ENCODE results near the gene OSBPL8. TPM values are rescaled to one million over a fixed set of nuclear protein-coding genes. Genes with fewer than 3 reads are reported as not detected.
"Not testable (repeated sequence)": the region's sequence is repeated elsewhere in the genome, so short reads cannot be mapped to it uniquely, and the experiment has no call there.

OSBPL8 gene
- total RNA-seq, 1 experiment from 2014 or later = 77.0 TPM

DNA sequence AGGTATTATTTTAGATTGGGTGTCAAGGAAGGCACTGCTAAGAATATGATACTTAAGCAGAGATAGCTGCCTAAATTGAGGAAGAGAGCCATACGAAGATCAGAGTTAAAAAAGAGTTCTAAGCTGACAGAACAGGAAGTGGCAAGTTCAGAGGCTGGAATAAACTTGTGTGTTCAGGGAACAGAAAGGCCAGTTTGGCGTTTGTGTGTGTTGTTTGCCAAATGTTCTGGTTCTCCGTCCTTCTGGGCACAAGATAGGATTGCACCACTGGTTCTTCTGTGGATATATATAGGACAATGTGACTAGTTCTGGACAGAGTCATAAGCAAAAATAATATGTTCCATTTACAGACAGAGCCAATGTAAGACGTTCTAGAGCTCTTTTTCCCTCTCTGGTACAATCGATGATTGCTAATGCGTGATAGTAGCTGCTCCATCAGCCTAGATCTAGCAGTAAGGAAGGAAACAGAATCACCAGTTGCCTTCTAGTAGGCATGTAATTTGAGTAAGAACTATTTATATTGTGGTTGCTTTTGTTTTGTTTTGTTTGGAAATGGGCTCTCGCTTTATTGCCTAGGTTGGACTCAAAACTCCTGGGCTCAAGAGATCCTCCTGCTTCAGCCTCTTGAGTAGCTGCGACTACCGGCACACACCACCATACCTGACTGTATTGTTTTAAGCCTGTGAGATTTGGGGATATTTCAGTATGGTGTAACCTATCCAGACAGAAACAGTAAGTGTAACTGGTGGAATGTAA lies 218.7 kb downstream of the OSBPL8 start:
- in situ Hi-C loops (cut with HindIII; ENCODE audit: low sequenced_read_pairs) = no loop called here
- no peak for DNase-seq (ENCODE audit: low spot score)

DNA sequence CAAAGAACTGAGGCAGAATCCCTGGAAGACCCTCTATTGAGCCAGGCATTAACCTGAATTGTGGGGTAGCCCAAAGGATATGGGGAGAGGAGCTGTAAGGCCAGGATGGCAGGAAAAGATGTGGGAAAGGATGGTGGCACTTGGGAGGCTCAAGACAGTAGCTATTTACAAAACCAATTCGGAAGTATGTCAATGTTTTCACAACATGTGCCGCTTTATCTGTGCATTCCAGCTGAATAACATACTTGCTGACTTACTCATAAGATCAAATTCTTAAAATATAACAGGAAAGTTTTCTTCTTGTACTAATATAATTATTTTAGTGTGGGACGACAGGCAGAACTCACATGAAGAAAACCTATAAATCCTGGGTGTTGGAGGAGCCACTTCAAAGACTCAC lies 222.0 kb downstream of the OSBPL8 start:
- no peak for DNase-seq (ENCODE audit: low spot score)
- in situ Hi-C loops (cut with HindIII; ENCODE audit: low sequenced_read_pairs) = no loop called here

- DNase-seq (ENCODE audit: low spot score) = no peak
These were observed 227.0 kb downstream of the OSBPL8 start for GRCh38 chr12:76332606-76333005.

DNA sequence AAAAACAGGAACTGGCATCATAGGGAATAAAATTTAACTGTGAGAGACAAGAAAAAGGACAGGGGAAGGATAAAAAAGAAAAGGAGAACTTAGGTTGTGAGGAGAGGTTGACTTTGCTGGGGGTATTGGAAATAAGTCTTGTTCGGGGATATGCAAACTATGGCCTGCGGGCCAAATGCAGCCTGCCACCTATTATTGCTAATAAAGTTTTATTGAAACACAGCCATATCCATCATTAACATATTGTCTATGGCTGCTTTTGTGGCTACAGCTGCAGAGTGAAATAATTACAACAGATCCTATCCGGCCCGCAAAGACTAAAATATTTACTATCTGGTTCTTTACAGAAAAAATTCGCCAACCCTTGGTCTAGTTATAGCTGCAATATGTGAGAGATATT lies 230.0 kb downstream of the OSBPL8 start:
- in situ Hi-C loops (cut with HindIII; ENCODE audit: low sequenced_read_pairs) = no loop called here
- DNase-seq (ENCODE audit: low spot score) = no peak

More at GRCh38 chr12:76332606-76333005, 227.0 kb downstream of the OSBPL8 start:
- in situ Hi-C loops (cut with HindIII; ENCODE audit: low sequenced_read_pairs) = no loop called here

DNA sequence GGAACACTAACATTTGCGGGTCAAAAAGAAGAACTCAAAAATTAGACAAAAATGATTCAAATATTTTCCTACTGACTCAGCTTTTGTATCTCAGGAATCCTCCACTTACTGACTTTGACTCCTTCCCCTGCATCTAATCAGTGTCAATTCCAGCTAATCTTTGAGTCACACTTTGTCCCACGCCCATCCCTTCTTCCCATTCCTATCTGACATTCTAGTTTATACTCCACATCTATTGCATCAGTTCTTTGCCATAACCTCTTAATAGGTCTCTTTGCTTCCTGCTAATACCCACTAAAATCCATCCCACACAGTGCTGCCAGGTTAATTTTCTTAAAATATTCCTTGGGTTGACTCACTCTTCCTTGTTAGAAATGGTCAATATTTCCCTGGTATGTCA lies 230.4 kb downstream of the OSBPL8 start:
- in situ Hi-C loops (cut with HindIII; ENCODE audit: low sequenced_read_pairs) = no loop called here
- no peak for DNase-seq (ENCODE audit: low spot score)

- in situ Hi-C loops (cut with HindIII; ENCODE audit: low sequenced_read_pairs); DNase-seq (ENCODE audit: low spot score): not testable (repeated sequence)
These were observed 239.8 kb downstream of the OSBPL8 start for GRCh38 chr12:76319595-76320319.

GRCh38 chr12:76318773-76319594 lies 240.6 kb downstream of the OSBPL8 start:
- no peak for DNase-seq (ENCODE audit: low spot score)
- in situ Hi-C loops (cut with HindIII; ENCODE audit: low sequenced_read_pairs) = no loop called here

DNA sequence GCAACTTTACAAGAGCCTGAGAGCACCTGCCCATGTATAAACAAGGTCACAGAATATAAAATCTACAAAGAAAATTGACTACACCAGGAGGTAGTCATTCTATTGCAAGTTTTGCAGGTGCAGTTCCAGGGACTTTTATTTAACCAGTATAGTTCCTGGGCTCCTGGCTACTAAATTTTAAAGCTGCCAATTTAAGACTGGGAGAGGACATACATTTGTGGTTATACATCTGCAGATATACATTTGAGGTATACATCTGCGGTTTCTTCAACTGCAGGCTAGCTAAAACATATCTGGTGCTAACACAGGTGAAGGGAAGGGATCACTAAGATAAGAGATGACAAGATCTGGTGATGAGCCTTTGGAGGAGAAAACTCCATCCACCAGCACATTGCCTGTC lies 241.6 kb downstream of the OSBPL8 start:
- in situ Hi-C loops (cut with HindIII; ENCODE audit: low sequenced_read_pairs) = no loop called here
- no peak for DNase-seq (ENCODE audit: low spot score)

GRCh38 chr12:76316468-76316867 lies 243.1 kb downstream of the OSBPL8 start:
- DNase-seq (ENCODE audit: low spot score) = no peak
- in situ Hi-C loops (cut with HindIII; ENCODE audit: low sequenced_read_pairs) = no loop called here

GRCh38 chr12:76313299-76313698 lies 246.3 kb downstream of the OSBPL8 start:
- in situ Hi-C loops (cut with HindIII; ENCODE audit: low sequenced_read_pairs) = no loop called here
- no peak for DNase-seq (ENCODE audit: low spot score)

DNA sequence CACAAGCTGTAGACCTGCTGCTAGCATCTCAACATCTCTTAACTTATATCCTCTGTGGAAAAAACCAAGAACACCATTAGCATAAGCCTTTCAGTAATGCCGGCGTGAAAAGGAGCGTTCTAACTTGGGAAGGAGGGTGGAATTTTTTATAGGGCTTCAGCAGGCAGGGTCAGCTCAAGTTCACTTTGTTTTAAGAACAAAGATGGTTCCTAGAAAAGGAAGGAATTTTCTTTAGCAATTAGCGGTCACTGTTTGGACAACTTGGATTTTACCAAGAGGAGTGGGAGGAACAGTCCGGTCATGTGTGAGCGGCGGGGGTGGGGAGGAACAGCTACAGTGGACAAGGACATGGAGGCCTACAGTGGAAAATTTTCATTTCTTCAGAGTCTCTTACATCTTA lies 247.3 kb downstream of the OSBPL8 start:
- DNase-seq (ENCODE audit: low spot score) = no peak
- in situ Hi-C loops (cut with HindIII; ENCODE audit: low sequenced_read_pairs) = no loop called here

DNA sequence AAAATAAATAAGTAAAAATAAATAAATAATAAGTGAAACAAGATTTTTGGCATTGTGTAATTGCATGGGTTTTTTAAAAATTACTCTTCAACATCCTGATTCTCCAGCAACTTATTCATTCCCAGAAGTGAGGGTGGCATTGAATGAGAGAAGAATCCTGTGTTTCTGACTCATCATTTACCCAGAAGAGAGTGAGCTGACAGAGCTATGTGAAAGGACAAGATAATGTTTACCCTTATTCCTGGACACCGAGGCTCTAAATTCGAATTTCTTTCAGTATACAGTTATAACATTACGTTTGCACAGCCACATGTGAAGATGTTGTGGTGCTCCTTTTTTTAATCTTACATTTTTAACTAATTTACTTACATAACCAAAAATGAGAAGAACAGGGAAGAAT lies 247.8 kb downstream of the OSBPL8 start:
- in situ Hi-C loops (cut with HindIII; ENCODE audit: low sequenced_read_pairs) = no loop called here

GRCh38 chr12:76310110-76310509 lies 249.5 kb downstream of the OSBPL8 start:
- in situ Hi-C loops (cut with HindIII; ENCODE audit: low sequenced_read_pairs) = no loop called here
- DNase-seq (ENCODE audit: low spot score) = no peak

More for the DNA sequence above, 247.8 kb downstream of the OSBPL8 start:
- no peak for DNase-seq (ENCODE audit: low spot score)

GRCh38 chr12:76308866-76309265 lies 250.7 kb downstream of the OSBPL8 start:
- in situ Hi-C loops (cut with HindIII; ENCODE audit: low sequenced_read_pairs) = no loop called here

GRCh38 chr12:76307083-76307482 lies 252.5 kb downstream of the OSBPL8 start:
- in situ Hi-C loops (cut with HindIII; ENCODE audit: low sequenced_read_pairs) = no loop called here
- DNase-seq (ENCODE audit: low spot score) = no peak

More at GRCh38 chr12:76308866-76309265, 250.7 kb downstream of the OSBPL8 start:
- DNase-seq (ENCODE audit: low spot score) = no peak

GRCh38 chr12:76303989-76304460 lies 255.5 kb downstream of the OSBPL8 start:
- in situ Hi-C loops (cut with HindIII; ENCODE audit: low sequenced_read_pairs) = no loop called here
- DNase-seq (ENCODE audit: low spot score) = no peak

DNA sequence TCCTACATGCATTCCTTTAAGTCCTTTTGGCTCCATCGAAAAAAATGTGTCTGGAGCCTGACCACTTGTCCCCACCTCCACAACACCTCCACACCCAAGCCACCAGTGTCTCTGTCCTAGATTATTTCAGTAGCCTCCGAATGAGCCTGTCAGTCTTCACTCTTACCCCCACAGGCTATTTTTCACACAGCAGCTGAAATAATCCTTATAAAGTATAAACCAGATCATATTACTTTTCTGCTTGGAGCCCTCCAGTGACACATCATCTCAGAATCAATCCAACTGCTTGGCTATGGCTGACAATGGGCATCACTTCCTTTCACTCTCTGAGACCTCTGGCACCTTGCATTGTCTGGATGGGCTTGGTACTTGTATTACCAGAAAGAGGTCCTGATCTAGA lies 256.2 kb downstream of the OSBPL8 start:
- in situ Hi-C loops (cut with HindIII; ENCODE audit: low sequenced_read_pairs) = no loop called here
- DNase-seq (ENCODE audit: low spot score) = no peak

All from G401 (cell line).